GM18873 (cell line): ENCODE measurements around the gene SLC17A5.
A peak's percentile ranks its signal among the peaks of the same experiment; 100 is the strongest.
"Not testable (repeated sequence)": the region's sequence is repeated elsewhere in the genome, so short reads cannot be mapped to it uniquely, and the experiment has no call there.

Experiments
- ATAC-seq: cut with Tn5 transposase; IDR thresholded peaks from one replicate; pipeline ENCODE4 v1.9.1; 2021; ENCODE audit warnings: mild to moderate bottlenecking, moderate library complexity, moderate number of reproducible peaks; ENCODE audit not compliant: unreplicated experiment, low FRiP score

The SLC17A5 gene, protein sequence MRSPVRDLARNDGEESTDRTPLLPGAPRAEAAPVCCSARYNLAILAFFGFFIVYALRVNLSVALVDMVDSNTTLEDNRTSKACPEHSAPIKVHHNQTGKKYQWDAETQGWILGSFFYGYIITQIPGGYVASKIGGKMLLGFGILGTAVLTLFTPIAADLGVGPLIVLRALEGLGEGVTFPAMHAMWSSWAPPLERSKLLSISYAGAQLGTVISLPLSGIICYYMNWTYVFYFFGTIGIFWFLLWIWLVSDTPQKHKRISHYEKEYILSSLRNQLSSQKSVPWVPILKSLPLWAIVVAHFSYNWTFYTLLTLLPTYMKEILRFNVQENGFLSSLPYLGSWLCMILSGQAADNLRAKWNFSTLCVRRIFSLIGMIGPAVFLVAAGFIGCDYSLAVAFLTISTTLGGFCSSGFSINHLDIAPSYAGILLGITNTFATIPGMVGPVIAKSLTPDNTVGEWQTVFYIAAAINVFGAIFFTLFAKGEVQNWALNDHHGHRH

DNA sequence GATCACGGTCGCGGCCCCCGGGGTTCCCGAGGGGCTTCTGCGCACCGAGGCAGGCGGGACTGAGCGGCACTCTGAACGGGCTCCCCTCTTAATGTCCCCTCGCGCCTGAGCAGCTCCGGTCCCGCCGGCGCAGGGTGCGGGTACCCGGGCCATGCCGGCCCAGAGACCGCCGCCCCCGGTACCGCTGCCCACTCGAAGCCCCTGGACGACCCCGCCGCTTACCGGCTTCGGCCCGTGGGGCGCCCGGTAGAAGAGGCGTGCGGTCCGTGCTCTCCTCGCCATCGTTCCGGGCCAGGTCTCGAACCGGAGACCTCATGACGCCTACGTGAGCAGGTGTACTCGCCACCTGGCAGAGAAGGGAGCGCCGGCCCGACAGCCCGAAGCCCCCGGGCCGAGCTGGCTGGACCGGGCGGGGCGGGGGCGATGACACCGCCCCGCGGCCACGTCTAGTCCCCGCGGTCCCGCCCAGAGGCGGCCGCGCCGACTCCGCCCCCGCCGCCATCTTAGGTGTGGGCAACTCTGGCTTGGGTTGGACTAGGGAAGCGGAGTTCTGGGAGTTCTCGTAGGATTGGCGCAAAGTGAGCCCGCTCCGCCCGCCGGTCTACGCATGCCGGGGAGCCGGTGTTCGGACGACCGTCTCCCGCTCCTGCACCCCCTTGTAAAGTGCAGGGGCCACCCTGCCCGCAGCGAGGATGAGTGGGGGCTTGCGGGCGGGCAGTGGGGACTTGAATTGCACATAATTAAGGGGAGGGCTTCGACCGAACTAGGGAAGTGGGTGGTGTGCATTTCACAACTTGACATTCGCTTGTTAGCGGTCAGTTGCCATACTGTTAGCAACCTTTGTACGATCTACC, at the start of gene SLC17A5:
SLC17A5 (minus strand) TSS at position 422 of the 854 bp plus-strand sequence; CDS start at position 316, 106 bp downstream.
- peak; percentile 82 for ATAC-seq

DNA sequence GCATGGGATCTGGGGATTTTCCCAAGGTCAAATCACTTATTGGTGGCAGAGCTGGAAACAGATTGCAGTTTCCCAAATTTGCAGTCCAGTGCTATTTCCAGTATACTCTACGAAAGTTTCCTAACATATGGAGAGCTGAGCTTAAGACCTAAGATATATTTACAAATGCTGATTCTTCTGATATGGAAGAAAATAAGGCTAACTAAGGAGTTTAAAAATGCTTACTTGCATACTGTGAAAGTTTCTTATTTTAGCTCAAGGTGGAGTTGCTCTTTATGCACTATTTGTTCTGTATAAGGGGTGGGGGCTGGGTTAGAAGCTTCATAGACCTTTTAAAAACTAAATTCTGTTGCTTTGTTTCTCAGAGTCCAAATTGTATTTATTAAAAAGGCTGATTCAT, 49.7 kb upstream of the SLC17A5 start:
- ATAC-seq = no peak

DNA sequence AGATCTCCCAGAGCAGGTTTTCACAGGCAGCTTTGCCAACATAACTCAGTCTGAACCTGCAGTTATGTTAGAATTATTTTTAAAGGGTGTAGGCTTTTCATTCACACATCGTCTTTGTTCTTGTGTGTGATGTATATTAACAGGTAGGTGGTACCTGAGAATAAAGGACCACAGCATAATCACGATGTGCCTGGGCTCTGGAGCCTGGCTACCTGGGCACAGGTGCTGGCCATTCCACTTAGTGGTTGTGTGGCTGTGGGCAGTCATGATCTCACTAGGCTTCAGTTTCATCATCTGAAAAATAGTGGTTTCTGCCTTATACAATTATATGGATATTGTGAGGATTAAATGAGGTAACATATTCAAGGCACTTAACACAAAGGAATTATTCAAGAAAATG, 48.7 kb upstream of the SLC17A5 start:
- no peak for ATAC-seq

DNA sequence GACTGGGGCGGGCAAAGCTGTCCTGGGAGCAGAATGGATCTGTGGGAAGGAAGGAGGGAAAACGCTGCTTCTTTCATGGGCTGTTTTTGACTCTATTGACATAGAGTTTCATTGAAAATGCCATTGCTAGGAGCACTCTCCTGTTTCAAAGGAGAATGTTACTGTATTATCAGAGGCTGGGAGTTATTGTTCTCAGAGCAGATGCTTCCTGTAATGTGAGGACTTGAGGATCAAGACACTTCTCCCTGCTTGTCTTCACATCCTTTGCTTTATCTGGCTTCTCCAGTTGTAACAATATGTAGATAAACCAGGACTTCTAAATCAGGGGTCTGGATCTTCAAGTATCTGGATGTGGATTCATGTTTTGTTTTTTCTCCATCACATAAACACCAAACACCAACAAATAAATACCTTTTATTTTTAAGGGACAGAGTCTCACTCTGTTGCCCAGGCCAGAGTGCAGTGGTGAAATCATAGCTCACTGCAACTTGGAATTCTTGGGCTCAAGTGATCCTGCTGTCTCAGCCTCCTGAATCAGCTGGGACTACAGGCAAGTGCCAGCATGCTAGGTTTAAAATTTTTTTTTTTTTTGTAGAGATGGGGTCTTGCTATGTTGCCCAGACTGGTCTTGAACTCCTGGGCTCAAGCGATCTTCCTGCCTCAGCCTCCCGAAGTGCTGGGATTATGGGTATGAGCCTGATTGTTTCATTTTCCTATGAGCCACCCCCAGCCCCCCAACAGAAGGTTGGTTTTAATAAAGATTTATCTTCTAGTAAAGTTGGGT, 46.1 kb upstream of the SLC17A5 start:
- ATAC-seq = no peak

DNA sequence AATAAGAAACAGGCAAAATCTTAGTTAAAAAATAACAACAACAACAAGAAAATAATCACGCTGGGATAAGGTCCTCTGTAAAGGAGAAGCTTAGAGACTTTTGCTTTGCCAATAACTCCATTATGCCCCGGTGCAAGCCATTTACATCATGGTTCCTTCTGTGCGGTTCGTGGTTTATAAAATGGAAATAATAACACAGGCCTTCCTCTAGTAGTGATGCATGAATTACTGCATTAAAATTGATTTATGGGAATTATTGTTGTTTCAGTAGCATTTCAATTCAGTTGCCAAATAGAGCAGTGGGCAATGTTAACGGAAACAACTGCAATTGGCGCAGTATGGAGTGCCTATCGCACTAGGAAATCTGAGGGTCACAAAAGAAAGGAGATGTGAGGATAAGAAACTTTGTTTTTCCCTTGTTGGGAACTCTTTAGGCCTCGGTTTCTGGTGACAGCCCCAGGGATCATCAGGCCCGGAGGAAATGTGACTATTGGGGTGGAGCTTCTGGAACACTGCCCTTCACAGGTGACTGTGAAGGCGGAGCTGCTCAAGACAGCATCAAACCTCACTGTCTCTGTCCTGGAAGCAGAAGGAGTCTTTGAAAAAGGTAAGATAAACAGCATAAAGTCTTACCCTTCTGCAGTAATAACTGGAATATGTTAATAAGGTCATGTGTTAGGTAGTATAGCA, 43.3 kb upstream of the SLC17A5 start:
- ATAC-seq = no peak

DNA sequence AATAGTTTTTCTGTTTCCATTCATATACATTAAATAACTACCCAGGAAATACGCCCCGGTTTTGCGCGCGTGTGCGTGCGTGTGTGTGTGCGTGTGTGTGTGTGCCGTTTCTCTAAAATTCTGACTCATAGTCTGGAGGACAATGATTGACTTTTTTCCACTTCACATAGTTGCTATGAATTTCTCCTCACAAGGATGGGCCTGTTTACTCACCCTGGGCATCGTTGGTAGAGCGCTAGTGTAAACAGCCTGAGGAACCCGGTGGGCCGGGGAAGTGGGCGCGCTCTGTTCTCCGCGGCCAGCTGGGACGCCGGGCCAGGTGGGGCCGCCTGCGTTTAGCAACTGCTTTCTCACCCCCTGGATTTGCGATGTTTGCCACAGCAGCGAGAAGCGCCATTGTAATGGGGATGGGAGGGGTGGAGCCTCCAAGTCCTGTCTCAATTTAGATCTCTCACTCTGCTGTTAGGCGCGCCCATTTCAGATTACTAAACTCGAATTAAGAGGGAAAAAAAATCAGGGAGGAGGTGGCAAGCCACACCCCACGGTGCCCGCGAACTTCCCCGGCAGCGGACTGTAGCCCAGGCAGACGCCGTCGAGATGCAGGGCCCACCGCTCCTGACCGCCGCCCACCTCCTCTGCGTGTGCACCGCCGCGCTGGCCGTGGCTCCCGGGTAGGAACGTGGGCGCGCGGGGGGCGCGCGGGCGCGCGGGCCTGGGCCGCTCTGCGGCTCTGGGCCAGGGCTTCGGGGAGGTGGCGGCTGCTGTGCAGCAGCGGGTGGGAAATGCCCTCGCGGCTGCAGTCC, 42.0 kb upstream of the SLC17A5 start, which contains the start of gene CD109:
CD109 (plus strand) TSS at position 585 of the 803 bp plus-strand sequence; CDS start at position 598, 13 bp downstream.
- ATAC-seq = peak; percentile 49

DNA sequence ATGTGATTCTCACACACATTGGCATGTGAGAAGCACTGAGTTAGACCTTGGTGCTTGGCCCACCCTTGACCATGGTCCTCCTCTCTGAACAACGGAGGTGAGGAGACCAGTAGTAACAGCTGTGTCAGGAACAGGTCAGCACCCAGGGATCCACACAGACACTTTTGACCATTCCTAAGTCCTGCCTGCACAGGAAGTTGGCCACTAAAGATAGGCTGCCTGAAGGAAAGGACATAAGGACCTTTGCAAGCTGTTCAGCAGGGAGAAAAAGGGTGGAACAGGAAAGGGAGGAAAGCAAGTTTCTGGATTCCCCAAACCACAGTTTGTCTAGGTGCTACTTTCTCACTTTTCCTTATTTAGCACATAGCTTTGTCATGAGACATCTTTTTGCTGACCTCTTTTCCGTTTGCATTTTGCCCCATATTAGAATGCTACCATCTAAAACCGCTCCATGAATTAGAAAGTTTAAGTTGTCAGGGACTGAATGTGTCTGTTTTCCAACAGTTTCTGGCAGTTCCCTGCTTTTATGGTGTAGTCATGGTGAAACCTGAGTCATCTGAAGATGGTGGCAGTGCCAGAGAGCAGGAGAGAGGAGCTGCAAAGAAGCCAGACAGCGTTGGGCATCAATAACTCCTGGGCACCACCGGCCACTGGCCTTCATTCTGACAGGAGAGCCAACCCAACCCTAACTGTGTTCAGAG, 41.1 kb upstream of the SLC17A5 start:
- no peak for ATAC-seq

DNA sequence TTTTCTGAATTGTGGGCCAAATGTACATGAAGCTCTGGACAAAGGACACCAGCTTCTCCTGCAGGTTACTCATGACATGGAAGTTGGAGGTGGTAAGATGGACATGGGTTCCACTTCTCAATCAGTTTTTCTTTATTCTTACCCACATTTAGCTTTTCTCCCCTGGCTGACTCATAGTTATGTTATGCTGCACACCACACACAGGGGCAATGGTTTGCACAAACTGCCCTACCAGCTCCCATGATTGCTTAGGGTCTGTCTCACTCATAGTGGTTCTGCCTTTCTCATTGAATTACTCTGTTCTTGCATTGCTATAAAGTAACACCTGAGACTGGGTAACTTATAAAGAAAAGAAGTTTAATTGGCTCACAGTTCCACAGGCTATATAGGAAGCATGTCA, 37.7 kb upstream of the SLC17A5 start:
- no peak for ATAC-seq

DNA sequence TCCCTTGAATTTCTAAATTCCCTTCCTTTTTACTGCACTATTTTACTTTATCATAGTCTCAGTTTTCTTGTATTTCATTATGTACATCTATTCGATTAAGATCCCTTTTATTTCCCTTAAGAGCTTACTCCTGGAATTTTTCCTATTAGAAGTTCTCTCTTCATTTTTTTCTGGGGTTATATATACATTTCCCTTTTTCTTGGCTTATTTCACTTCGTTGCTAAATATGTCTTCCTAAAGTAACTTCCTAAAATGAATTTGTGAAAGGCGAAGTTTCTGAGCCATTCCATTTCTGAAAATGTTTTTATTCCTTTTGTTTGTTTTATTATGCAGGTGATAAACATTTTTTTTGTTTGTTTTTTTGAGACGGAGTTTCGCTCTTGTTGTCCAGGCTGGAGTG, 36.3 kb upstream of the SLC17A5 start:
- no peak for ATAC-seq

DNA sequence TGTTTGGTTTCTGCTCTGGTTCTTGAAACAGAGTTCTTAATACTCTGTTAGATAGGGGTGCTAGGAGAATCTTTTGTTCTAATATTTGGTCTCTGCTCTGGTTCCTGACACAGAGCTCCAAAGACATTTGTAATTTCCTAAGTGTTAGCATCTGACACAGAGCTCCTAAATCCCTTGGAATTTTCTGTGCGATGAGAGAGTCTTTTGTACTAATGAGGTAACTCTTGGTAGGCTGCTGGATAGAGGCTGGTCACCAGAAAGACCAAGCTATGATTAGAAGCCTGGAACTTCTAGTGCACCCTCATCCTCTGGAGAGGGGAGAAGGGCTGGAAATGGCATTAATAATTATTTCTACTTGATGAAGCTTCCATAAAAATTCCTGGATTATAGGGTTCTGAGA, 34.6 kb upstream of the SLC17A5 start:
- no peak for ATAC-seq

DNA sequence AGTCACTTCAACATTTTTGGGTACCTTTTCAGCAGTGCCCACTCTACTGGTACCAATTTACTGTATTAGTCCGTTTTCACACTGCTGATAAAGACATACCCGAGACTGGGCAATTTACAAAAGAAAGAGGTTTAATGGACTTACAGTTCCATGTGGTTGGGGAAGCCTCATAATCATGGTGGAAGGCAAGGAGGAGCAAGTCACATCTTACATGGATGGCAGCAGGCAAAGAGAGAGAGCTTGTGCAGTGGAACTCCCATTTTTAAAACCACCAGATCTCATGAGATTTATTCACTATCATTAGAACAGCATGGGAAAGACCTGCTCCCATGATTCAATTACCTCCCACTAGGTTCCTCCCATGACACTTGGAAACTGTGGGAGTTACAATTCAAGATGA, 29.8 kb upstream of the SLC17A5 start:
- not testable (repeated sequence) for ATAC-seq

DNA sequence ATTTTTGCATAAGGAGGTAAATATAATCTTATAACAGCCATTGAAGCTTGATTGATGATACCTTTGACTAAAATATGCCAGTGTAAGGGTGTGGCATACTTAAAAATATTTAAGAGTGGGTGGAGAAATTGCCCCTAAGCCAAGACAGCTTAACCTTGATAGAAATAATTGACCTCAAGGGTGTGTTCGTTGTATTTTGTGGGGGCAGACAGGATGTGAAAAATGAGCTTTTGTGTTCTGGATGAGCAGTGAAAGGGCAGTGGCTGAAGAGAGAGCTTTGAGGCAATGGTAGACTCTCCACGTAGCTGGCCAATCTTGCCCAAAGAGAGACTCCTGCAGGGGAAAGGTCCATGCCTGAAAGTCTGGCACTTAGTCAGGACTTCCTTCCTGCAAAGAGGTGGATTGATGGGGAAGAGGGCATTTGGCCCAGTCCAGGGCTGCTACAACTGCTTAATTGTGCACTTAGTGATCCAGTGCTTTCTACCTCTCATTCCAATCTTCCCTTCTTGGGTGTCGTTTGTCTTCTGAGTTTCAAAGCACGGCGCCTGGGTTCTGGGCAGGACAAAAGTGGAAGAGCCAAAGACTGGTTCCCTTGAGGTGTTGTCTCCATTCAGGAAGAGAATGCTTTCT, 26.6 kb upstream of the SLC17A5 start:
- ATAC-seq = no peak

DNA sequence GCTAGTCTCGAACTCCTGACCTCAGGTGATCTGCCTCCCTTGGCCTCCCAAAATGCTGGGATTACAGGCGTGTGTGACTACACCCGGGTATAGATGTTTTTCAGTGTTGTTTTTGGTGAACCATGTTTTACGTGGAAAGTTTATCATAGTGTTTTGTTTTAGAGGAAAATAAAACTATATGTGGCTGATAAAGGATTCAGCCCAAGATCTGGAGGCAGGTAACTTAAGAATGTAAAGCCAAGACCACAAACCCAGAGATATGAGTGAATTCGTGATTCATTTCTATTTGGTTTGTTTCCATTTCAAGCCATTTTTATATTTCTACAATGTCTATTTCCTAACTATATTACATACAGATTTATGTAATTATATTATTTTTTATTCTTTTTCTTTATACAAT, 26.1 kb upstream of the SLC17A5 start:
- ATAC-seq = not testable (repeated sequence)

DNA sequence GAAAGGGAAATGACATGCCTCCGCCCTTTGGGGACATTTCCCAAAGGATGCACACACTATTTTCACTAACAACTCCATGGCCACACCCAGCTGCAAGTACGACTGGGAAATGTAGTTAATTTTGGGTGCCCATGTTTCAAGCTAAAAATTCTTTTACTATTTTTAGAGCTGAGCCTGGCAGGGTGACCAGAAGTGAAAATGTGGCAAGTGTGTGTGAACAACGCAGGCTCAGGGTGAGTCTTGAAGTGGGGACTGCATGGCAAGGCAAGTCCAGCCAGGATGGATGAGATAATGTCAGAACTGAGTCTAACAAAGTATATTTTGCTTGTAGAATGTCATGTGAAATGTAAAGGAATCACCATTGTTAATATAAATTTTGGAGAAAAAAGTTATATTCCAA, 25.2 kb upstream of the SLC17A5 start:
- ATAC-seq = no peak

DNA sequence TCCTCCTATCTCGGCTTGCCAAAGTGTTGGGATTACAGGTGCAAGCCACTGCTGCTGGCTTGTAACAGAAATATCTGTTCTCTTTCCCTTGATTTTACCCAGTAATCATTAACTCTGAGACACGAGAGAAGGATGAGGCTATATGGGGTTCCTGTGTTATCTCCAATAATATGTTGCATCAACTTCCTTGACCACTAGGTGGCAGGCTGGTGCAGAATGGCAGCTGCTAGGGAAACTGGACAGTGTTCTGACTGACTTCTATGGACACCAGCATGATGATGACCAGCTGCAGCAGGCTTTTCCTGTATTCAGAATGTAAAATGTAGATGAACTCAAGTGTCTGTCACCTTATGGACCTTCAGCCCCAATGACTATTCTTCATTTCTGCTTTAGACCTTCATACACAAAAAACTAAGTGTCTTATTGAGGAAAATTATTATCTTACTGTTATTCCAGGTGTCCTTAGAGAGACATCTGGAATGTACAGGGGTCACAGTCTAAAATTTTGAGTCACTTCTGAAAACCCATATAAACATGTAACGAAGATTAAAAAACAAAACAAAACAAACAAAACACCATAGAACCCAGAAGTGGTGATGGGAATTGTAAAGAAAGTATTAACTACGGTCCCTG, 21.8 kb upstream of the SLC17A5 start:
- ATAC-seq = peak; percentile 93

DNA sequence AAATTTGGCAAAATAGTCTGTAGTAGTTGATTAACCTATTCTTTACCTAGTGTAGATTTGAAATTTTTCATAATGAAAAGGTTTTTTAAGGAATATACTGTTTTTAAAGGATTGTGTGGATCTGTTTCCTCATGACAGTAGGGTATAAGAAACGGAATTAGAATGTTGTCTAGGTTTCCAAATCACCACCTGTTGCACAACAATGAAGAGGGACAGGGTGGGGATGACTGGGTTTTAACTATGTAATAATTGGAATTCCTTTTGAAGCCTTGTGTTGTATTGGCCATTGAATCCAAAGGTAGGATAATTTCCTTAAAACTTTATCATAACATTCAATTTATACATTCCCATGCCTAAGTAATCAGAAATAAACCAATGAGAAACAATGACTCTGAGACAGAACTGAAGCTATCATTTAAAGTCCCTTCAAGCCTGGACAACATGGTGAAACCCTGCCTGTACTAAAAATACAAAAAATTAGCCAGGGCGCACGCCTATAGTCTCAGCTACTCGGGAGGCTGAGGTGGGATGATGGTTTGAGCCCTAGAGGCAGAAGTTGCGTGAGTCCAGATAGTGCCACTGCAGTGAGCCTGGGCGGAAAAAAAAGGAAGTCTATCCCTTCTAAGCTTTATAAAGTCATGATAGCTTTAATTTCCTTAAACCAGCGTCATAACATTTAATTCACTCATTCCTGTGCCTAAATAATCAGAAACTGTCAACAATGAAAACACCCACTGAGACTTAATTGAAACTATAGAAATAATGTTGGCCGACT, 18.3 kb upstream of the SLC17A5 start:
- no peak for ATAC-seq

DNA sequence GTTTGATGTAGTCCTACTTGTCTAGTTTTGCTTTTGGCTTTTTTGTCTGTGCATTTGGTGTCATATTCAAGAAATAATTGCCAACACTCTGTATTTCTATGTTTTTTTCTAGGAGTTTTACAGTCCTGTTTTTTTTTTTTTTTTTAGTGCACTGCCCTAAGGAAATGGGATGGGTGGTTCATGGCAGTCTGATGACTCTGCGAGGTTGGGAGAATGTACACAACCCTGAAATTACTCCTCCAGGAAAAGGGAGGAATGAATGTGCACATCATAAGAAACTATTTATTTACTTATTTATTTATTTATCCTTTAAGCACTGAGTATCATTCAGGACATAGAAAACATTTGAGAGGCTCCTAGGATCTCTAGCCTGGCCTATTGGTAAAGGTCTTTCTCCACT, 15.2 kb upstream of the SLC17A5 start:
- no peak for ATAC-seq
